Stimulated activated naive B cell treated with anti-CD40 and anti-IgM and Interleukin-4, amounts not matched to agents 10 μg/mL and 1 μg/mL and 100 μg/mL, for 72 hours (primary cell): ENCODE measurements around the gene SH3PXD2B.

ENCODE experiments used
- ATAC-seq, 2 donors: fragments of 150-1000 bp; cut with Tn5 transposase; replicated peaks; 2 replicates each; pipeline ENCODE4 v1.10.0; 2021; ENCODE audit warnings: moderate library complexity in 1 of 2
- DNase-seq: peaks from one replicate; pipeline ENCODE4 v3.0.0; 2021
- H3K27ac Mint-ChIP-seq: one replicate; pipeline ENCODE4 v1.8.0; 2022; ENCODE audit warnings: mild to moderate bottlenecking, mixed read lengths
- H3K27me3 Mint-ChIP-seq, 2 donors: one replicate each; pipeline ENCODE4 v1.8.0; 2022; ENCODE audit warnings: mixed read lengths in 2 of 2
- H3K36me3 Mint-ChIP-seq, 2 donors: one replicate each; pipeline ENCODE4 v1.8.0; 2022; ENCODE audit warnings: mixed read lengths in 2 of 2, mild to moderate bottlenecking in 1 of 2
- H3K4me1 Mint-ChIP-seq, 2 donors: one replicate each; pipeline ENCODE4 v1.8.0; 2022; ENCODE audit warnings: mixed read lengths in 2 of 2, mild to moderate bottlenecking in 1 of 2
- H3K4me3 Mint-ChIP-seq, 2 donors: one replicate each; pipeline ENCODE4 v1.8.0; 2022; ENCODE audit warnings: mild to moderate bottlenecking in 2 of 2, mixed read lengths in 2 of 2, moderate library complexity in 1 of 2
- H3K9me3 Mint-ChIP-seq, 2 donors: one replicate each; pipeline ENCODE4 v1.8.0; 2022; ENCODE audit warnings: mixed read lengths in 2 of 2, mild to moderate bottlenecking in 1 of 2

Gene SH3PXD2B

GRCh38 chr5:172453986-172454357 lies 353 bp downstream of the SH3PXD2B start:
- DNase-seq (no peak), ATAC-seq (peak; percentile 21 to 28)
- H3K4me1 Mint-ChIP-seq, result peaks cover 12 to 15% of the 10 kb centered on the region in 2 donors
- peak overlapping the region; percentile 79 to 81 for H3K4me3 Mint-ChIP-seq
- no peaks in the 10 kb centered on the region for H3K36me3 Mint-ChIP-seq
- H3K27ac Mint-ChIP-seq, result peak overlapping the region; percentile 20
- no peaks in the 10 kb centered on the region for H3K9me3 Mint-ChIP-seq
- peaks cover 53 to 59% of the 10 kb centered on the region in 2 donors for H3K27me3 Mint-ChIP-seq

- no peaks in the 10 kb centered on the region for H3K9me3 Mint-ChIP-seq
- no peaks in the 10 kb centered on the region for H3K36me3 Mint-ChIP-seq
- DNase-seq (no peak), ATAC-seq (no peak)
- peaks cover 55 to 61% of the 10 kb centered on the region in 2 donors for H3K27me3 Mint-ChIP-seq
- H3K4me1 Mint-ChIP-seq, result peaks cover 12 to 15% of the 10 kb centered on the region in 2 donors
- H3K27ac Mint-ChIP-seq, result peak overlapping the region; percentile 20
- H3K4me3 Mint-ChIP-seq, result peak overlapping the region; percentile 79 to 81
Measured at GRCh38 chr5:172453206-172453985, 929 bp downstream of the SH3PXD2B start.

GRCh38 chr5:172452398-172453205 lies 1.7 kb downstream of the SH3PXD2B start:
- peaks cover 12 to 15% of the 10 kb centered on the region in 2 donors for H3K4me1 Mint-ChIP-seq
- DNase-seq (no peak), ATAC-seq (no peak)
- no peak overlapping the region for H3K27ac Mint-ChIP-seq
- no peaks in the 10 kb centered on the region for H3K9me3 Mint-ChIP-seq
- H3K27me3 Mint-ChIP-seq, result peaks cover 55 to 63% of the 10 kb centered on the region in 2 donors
- peak overlapping the region in 1 of 2 donors; percentile 6 for H3K4me3 Mint-ChIP-seq
- no peaks in the 10 kb centered on the region for H3K36me3 Mint-ChIP-seq

- DNase-seq (no peak), ATAC-seq (no peak)
- Mint-ChIP-seq H3K4me1 (peaks cover 12 to 13% of the 10 kb centered on the region in 2 donors), H3K4me3 (no peak overlapping the region), H3K9me3 (no peaks in the 10 kb centered on the region), H3K36me3 (no peaks in the 10 kb centered on the region), H3K27me3 (peaks cover 57 to 66% of the 10 kb centered on the region in 2 donors), H3K27ac (no peak overlapping the region)
Measured at GRCh38 chr5:172451771-172452197, 2.5 kb downstream of the SH3PXD2B start.

GRCh38 chr5:172450861-172451695 lies 3.2 kb downstream of the SH3PXD2B start:
- Mint-ChIP-seq H3K9me3 (no peaks in the 10 kb centered on the region), H3K4me1 (peaks cover 12 to 13% of the 10 kb centered on the region in 2 donors), H3K36me3 (no peaks in the 10 kb centered on the region), H3K27me3 (peaks cover 60 to 68% of the 10 kb centered on the region in 2 donors), H3K4me3 (no peak overlapping the region), H3K27ac (no peak overlapping the region)
- no peak for DNase-seq
- ATAC-seq, result peak in 1 of 2 donors; percentile 41

GRCh38 chr5:172450453-172450852 lies 3.9 kb downstream of the SH3PXD2B start:
- H3K4me1 Mint-ChIP-seq, result peaks cover 12 to 13% of the 10 kb centered on the region in 2 donors
- ATAC-seq, result no peak
- H3K4me3 Mint-ChIP-seq, result no peak overlapping the region
- H3K36me3 Mint-ChIP-seq, result no peaks in the 10 kb centered on the region
- no peak for DNase-seq
- no peaks in the 10 kb centered on the region for H3K9me3 Mint-ChIP-seq
- H3K27ac Mint-ChIP-seq, result no peak overlapping the region
- H3K27me3 Mint-ChIP-seq, result peaks cover 56 to 65% of the 10 kb centered on the region in 2 donors

- Mint-ChIP-seq H3K4me3 (no peak overlapping the region), H3K4me1 (peaks cover 7 to 12% of the 10 kb centered on the region in 2 donors), H3K27ac (no peak overlapping the region), H3K36me3 (no peaks in the 10 kb centered on the region), H3K27me3 (peaks cover 60 to 63% of the 10 kb centered on the region in 2 donors), H3K9me3 (no peaks in the 10 kb centered on the region)
- DNase-seq, result no peak
- no peak for ATAC-seq
Measured at GRCh38 chr5:172448999-172449398, 5.3 kb downstream of the SH3PXD2B start.

GRCh38 chr5:172447646-172448365 lies 6.5 kb downstream of the SH3PXD2B start:
- H3K9me3 Mint-ChIP-seq, result no peaks in the 10 kb centered on the region

GRCh38 chr5:172446336-172447051 lies 7.8 kb downstream of the SH3PXD2B start:
- DNase-seq (no peak), ATAC-seq (no peak)
- H3K4me1 Mint-ChIP-seq, result peaks cover 6 to 10% of the 10 kb centered on the region in 2 donors
- H3K4me3 Mint-ChIP-seq, result no peak overlapping the region
- H3K36me3 Mint-ChIP-seq, result no peaks in the 10 kb centered on the region
- peaks cover 46 to 51% of the 10 kb centered on the region in 2 donors for H3K27me3 Mint-ChIP-seq
- no peak overlapping the region for H3K27ac Mint-ChIP-seq
- no peaks in the 10 kb centered on the region for H3K9me3 Mint-ChIP-seq

More at GRCh38 chr5:172447646-172448365, 6.5 kb downstream of the SH3PXD2B start:
- Mint-ChIP-seq H3K4me1 (peaks cover 6 to 10% of the 10 kb centered on the region in 2 donors), H3K27me3 (peaks cover 59% of the 10 kb centered on the region in 2 donors), H3K27ac (no peak overlapping the region), H3K36me3 (no peaks in the 10 kb centered on the region), H3K4me3 (no peak overlapping the region)
- no peak for DNase-seq
- no peak for ATAC-seq

- no peak overlapping the region for H3K27ac Mint-ChIP-seq
- no peaks in the 10 kb centered on the region for H3K36me3 Mint-ChIP-seq
- H3K4me1 Mint-ChIP-seq, result peaks cover 6% of the 10 kb centered on the region in 2 donors
- no peaks in the 10 kb centered on the region for H3K9me3 Mint-ChIP-seq
- no peak overlapping the region for H3K4me3 Mint-ChIP-seq
- H3K27me3 Mint-ChIP-seq, result peaks cover 40 to 45% of the 10 kb centered on the region in 2 donors
- no peak for DNase-seq
- ATAC-seq, result no peak
Measured at GRCh38 chr5:172445866-172446265, 8.5 kb downstream of the SH3PXD2B start.

- H3K36me3 Mint-ChIP-seq, result no peaks in the 10 kb centered on the region
- H3K9me3 Mint-ChIP-seq, result no peaks in the 10 kb centered on the region
- ATAC-seq (no peak), DNase-seq (no peak)
- peaks cover 35 to 40% of the 10 kb centered on the region in 2 donors for H3K27me3 Mint-ChIP-seq
- H3K4me1 Mint-ChIP-seq, result peaks cover 6% of the 10 kb centered on the region in 2 donors
- H3K27ac Mint-ChIP-seq, result no peak overlapping the region
- no peak overlapping the region for H3K4me3 Mint-ChIP-seq
Measured at GRCh38 chr5:172444626-172445365, 9.5 kb downstream of the SH3PXD2B start.

- Mint-ChIP-seq H3K4me3 (no peak overlapping the region), H3K4me1 (peaks cover 6% of the 10 kb centered on the region in 2 donors), H3K27me3 (peaks cover 32 to 34% of the 10 kb centered on the region in 2 donors), H3K27ac (no peak overlapping the region), H3K9me3 (no peaks in the 10 kb centered on the region), H3K36me3 (no peaks in the 10 kb centered on the region)
- no peak for ATAC-seq
- DNase-seq, result no peak
Measured at GRCh38 chr5:172444110-172444510, 10.2 kb downstream of the SH3PXD2B start.
